HG02884 (cell line): Measurements from ENCODE around the gene MAPK13.
"Not testable (repeated sequence)": the region's sequence is repeated elsewhere in the genome, so short reads cannot be mapped to it uniquely, and the experiment has no call there.

Experiments
- ATAC-seq: cut with Tn5 transposase; IDR thresholded peaks from one replicate; pipeline ENCODE4 v1.9.1; 2021; ENCODE audit warnings: mild to moderate bottlenecking, moderate library complexity; ENCODE audit not compliant: unreplicated experiment

The MAPK13 gene

GRCh38 chr6:36114798-36115408 is 15.4 kb upstream of the MAPK13 start:
- no peak for ATAC-seq

- no peak for ATAC-seq
Observed at GRCh38 chr6:36115412-36115811, 14.9 kb upstream of the MAPK13 start.

GRCh38 chr6:36116066-36116864 is 14.0 kb upstream of the MAPK13 start:
- ATAC-seq = no peak

GRCh38 chr6:36116943-36117342 is 13.4 kb upstream of the MAPK13 start:
- no peak for ATAC-seq

GRCh38 chr6:36117658-36118549 is 12.4 kb upstream of the MAPK13 start:
- no peak for ATAC-seq

- no peak for ATAC-seq
Observed at GRCh38 chr6:36118550-36119107, 11.7 kb upstream of the MAPK13 start.

- ATAC-seq = no peak
Observed at GRCh38 chr6:36119209-36119608, 11.1 kb upstream of the MAPK13 start.

GRCh38 chr6:36120018-36120417 is 10.3 kb upstream of the MAPK13 start:
- ATAC-seq = no peak

- no peak for ATAC-seq
Observed at GRCh38 chr6:36120539-36120938, 9.8 kb upstream of the MAPK13 start.

GRCh38 chr6:36120979-36121786 is 9.1 kb upstream of the MAPK13 start:
- ATAC-seq = no peak

- no peak for ATAC-seq
Observed at GRCh38 chr6:36121787-36122494, 8.4 kb upstream of the MAPK13 start.

GRCh38 chr6:36122495-36123269 is 7.6 kb upstream of the MAPK13 start:
- ATAC-seq = no peak

GRCh38 chr6:36123270-36124139 is 6.8 kb upstream of the MAPK13 start:
- ATAC-seq = peak; percentile 44

- ATAC-seq = not testable (repeated sequence)
Observed at GRCh38 chr6:36124346-36124745, 6.0 kb upstream of the MAPK13 start.

GRCh38 chr6:36124881-36125280 is 5.4 kb upstream of the MAPK13 start:
- ATAC-seq = no peak

- ATAC-seq = no peak
Observed at GRCh38 chr6:36125575-36125974, 4.7 kb upstream of the MAPK13 start.

GRCh38 chr6:36126121-36126520 is 4.2 kb upstream of the MAPK13 start:
- ATAC-seq = no peak
